Measurements from ENCODE around the gene RETREG3.
"Not testable (repeated sequence)": the region's sequence is repeated elsewhere in the genome, so short reads cannot be mapped to it uniquely, and the experiment has no call there.

The RETREG3 gene

GRCh38 chr17:42623271-42623670 lies 14.1 kb upstream of the RETREG3 start:
- Mint-ChIP-seq H3K4me1 (peaks cover 16% of the 10 kb centered on the region), H3K36me3 (no peaks in the 10 kb centered on the region), H3K9me3 (no peaks in the 10 kb centered on the region), H3K27ac (no peak overlapping the region), H3K4me3 (no peak overlapping the region), H3K27me3 (no peaks in the 10 kb centered on the region)
- ATAC-seq, result no peak

GRCh38 chr17:42621987-42622386 lies 12.8 kb upstream of the RETREG3 start:
- not testable (repeated sequence) for H3K27me3 Mint-ChIP-seq, H3K27ac Mint-ChIP-seq, H3K9me3 Mint-ChIP-seq, H3K36me3 Mint-ChIP-seq, H3K4me3 Mint-ChIP-seq, ATAC-seq
- H3K4me1 Mint-ChIP-seq, result peaks cover 24% of the 10 kb centered on the region

GRCh38 chr17:42618442-42619150 lies 9.4 kb upstream of the RETREG3 start:
- Mint-ChIP-seq H3K4me1 (peaks cover 24% of the 10 kb centered on the region), H3K4me3 (peak overlapping the region; percentile 61), H3K27me3 (no peaks in the 10 kb centered on the region), H3K9me3 (no peaks in the 10 kb centered on the region), H3K27ac (peak overlapping the region; percentile 77), H3K36me3 (peaks cover 24% of the 10 kb centered on the region)
- peak; percentile 77 for ATAC-seq

- Mint-ChIP-seq H3K4me3 (peak overlapping the region; percentile 26), H3K27ac (peak overlapping the region; percentile 77), H3K27me3 (no peaks in the 10 kb centered on the region), H3K9me3 (no peaks in the 10 kb centered on the region), H3K36me3 (peaks cover 30% of the 10 kb centered on the region), H3K4me1 (peaks cover 24% of the 10 kb centered on the region)
- ATAC-seq, result peak; percentile 21
Observed at GRCh38 chr17:42617956-42618431, 8.8 kb upstream of the RETREG3 start.

GRCh38 chr17:42613699-42614295 lies 4.6 kb upstream of the RETREG3 start:
- peaks cover 43% of the 10 kb centered on the region for H3K36me3 Mint-ChIP-seq
- H3K4me1 Mint-ChIP-seq, result peaks cover 23% of the 10 kb centered on the region
- no peak for ATAC-seq
- no peak overlapping the region for H3K27ac Mint-ChIP-seq
- H3K27me3 Mint-ChIP-seq, result no peaks in the 10 kb centered on the region
- H3K4me3 Mint-ChIP-seq, result no peak overlapping the region
- no peaks in the 10 kb centered on the region for H3K9me3 Mint-ChIP-seq

GRCh38 chr17:42612013-42612412 lies 2.8 kb upstream of the RETREG3 start:
- no peak for ATAC-seq
- peaks cover 26% of the 10 kb centered on the region for H3K4me1 Mint-ChIP-seq
- no peaks in the 10 kb centered on the region for H3K9me3 Mint-ChIP-seq
- peaks cover 43% of the 10 kb centered on the region for H3K36me3 Mint-ChIP-seq
- H3K27me3 Mint-ChIP-seq, result no peaks in the 10 kb centered on the region
- no peak overlapping the region for H3K27ac Mint-ChIP-seq
- H3K4me3 Mint-ChIP-seq, result no peak overlapping the region

- Mint-ChIP-seq H3K36me3 (peaks cover 34% of the 10 kb centered on the region), H3K4me3 (peak overlapping the region; percentile 99), H3K4me1 (peaks cover 45% of the 10 kb centered on the region), H3K27ac (peak overlapping the region; percentile 92)
- H3K9me3 Mint-ChIP-seq, ATAC-seq, H3K27me3 Mint-ChIP-seq: not testable (repeated sequence)
Observed at GRCh38 chr17:42609814-42610801, 934 bp upstream of the RETREG3 start.

- Mint-ChIP-seq H3K9me3 (no peaks in the 10 kb centered on the region), H3K27ac (peak overlapping the region; percentile 92), H3K4me1 (peaks cover 60% of the 10 kb centered on the region), H3K36me3 (peaks cover 18% of the 10 kb centered on the region), H3K4me3 (peak overlapping the region; percentile 99), H3K27me3 (no peaks in the 10 kb centered on the region)
- peak; percentile 70 for ATAC-seq
Observed at GRCh38 chr17:42608305-42609181, 631 bp downstream of the RETREG3 start.

GRCh38 chr17:42607769-42608168 lies 1.4 kb downstream of the RETREG3 start:
- Mint-ChIP-seq H3K27ac (peak overlapping the region; percentile 92), H3K36me3 (peaks cover 10% of the 10 kb centered on the region), H3K9me3 (no peaks in the 10 kb centered on the region), H3K4me1 (peaks cover 67% of the 10 kb centered on the region), H3K27me3 (no peaks in the 10 kb centered on the region), H3K4me3 (peak overlapping the region; percentile 99)
- no peak for ATAC-seq

GRCh38 chr17:42603318-42603717 lies 5.9 kb downstream of the RETREG3 start:
- peak; percentile 75 for ATAC-seq

GRCh38 chr17:42598905-42599304 lies 10.3 kb downstream of the RETREG3 start:
- no peak for ATAC-seq
- peaks cover 13% of the 10 kb centered on the region for H3K36me3 Mint-ChIP-seq
- H3K27ac Mint-ChIP-seq, result no peak overlapping the region
- peaks cover 28% of the 10 kb centered on the region for H3K4me1 Mint-ChIP-seq
- H3K27me3 Mint-ChIP-seq, result no peaks in the 10 kb centered on the region
- no peak overlapping the region for H3K4me3 Mint-ChIP-seq
- H3K9me3 Mint-ChIP-seq, result no peaks in the 10 kb centered on the region

More at GRCh38 chr17:42603318-42603717, 5.9 kb downstream of the RETREG3 start:
- H3K9me3 Mint-ChIP-seq, result no peaks in the 10 kb centered on the region
- H3K4me1 Mint-ChIP-seq, result peaks cover 70% of the 10 kb centered on the region
- no peaks in the 10 kb centered on the region for H3K27me3 Mint-ChIP-seq
- H3K36me3 Mint-ChIP-seq, result peaks cover 4% of the 10 kb centered on the region
- peak overlapping the region; percentile 40 for H3K27ac Mint-ChIP-seq
- peak overlapping the region; percentile 1 for H3K4me3 Mint-ChIP-seq

- Mint-ChIP-seq H3K27ac (no peak overlapping the region), H3K9me3 (no peaks in the 10 kb centered on the region), H3K4me1 (peaks cover 12% of the 10 kb centered on the region), H3K36me3 (peaks cover 17% of the 10 kb centered on the region), H3K4me3 (no peak overlapping the region), H3K27me3 (no peaks in the 10 kb centered on the region)
- no peak for ATAC-seq
Observed at GRCh38 chr17:42596386-42596785, 12.8 kb downstream of the RETREG3 start.

GRCh38 chr17:42591411-42591810 lies 17.8 kb downstream of the RETREG3 start:
- H3K36me3 Mint-ChIP-seq, result peaks cover 35% of the 10 kb centered on the region
- H3K27ac Mint-ChIP-seq, result no peak overlapping the region
- no peak overlapping the region for H3K4me3 Mint-ChIP-seq
- no peak for ATAC-seq
- H3K9me3 Mint-ChIP-seq, result no peaks in the 10 kb centered on the region
- peaks cover 19% of the 10 kb centered on the region for H3K4me1 Mint-ChIP-seq
- no peaks in the 10 kb centered on the region for H3K27me3 Mint-ChIP-seq

GRCh38 chr17:42590886-42591285 lies 18.3 kb downstream of the RETREG3 start:
- Mint-ChIP-seq H3K27me3 (no peaks in the 10 kb centered on the region), H3K4me3 (no peak overlapping the region), H3K4me1 (peaks cover 25% of the 10 kb centered on the region), H3K27ac (no peak overlapping the region), H3K9me3 (no peaks in the 10 kb centered on the region), H3K36me3 (peaks cover 32% of the 10 kb centered on the region)
- ATAC-seq, result no peak
